ENCODE results near the gene GLRA3.

The GLRA3 gene

DNA sequence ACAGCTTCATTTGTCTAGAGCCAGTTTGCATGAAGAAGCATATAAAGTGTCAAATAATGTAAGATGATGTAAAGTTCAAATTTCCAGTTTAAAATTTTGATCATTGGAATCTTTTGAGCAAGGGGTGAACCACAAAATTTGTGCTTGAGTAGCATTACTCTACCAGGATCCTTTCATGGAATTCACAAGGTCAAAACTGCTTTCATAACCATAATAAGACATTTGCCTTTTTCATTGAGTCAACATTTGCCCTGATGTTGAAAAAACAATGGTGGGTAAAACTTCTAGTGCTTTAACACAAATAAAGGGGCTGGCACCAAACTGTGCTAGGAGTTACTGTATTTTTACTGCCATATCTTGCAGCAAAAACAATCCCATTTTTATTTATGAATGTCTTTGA is 142.2 kb downstream of the GLRA3 start:
- TF ChIP-seq POLR2A (IDR thresholded peaks at IDR 0.05; ENCODE audit: low read length) (no peak), GATA1 (IDR thresholded peaks at IDR 0.05; ENCODE audit: low read depth, low read length) (no peak)

DNA sequence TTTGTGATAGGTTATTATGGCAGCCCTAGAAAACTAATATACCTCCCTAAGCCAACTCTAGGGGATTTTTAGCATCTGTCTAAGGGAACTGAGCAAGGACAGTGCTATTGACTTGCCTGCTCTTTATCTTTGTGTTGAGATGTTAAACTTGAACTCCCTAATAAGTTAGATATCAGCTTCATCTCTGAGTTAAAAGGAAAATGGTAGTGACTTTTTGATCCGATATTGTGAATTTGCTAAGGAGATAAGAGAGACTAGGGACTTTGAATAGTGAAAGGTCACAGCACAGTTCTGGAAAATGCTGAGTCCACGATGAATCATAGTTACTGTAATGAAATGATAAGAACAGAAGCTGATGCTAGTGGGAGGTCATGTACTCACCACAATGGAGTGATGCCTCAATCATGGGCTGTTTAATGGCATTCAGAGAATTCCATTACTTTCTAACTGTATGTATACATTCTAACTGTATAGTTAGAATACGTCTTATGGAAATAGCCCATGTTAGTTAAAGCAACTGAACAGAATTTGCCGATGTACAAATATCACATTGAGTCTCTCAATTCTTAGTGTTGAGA is 147.2 kb downstream of the GLRA3 start:
- peak; percentile 92 to 96 for DNase-seq
- no peak for TF ChIP-seq POLR2A (IDR thresholded peaks at IDR 0.05; ENCODE audit: low read length)
- TF ChIP-seq GATA1 (IDR thresholded peaks at IDR 0.05; ENCODE audit: low read depth, low read length) = peak; percentile 32

More for the DNA sequence above, 142.2 kb downstream of the GLRA3 start:
- DNase-seq = no peak

DNA sequence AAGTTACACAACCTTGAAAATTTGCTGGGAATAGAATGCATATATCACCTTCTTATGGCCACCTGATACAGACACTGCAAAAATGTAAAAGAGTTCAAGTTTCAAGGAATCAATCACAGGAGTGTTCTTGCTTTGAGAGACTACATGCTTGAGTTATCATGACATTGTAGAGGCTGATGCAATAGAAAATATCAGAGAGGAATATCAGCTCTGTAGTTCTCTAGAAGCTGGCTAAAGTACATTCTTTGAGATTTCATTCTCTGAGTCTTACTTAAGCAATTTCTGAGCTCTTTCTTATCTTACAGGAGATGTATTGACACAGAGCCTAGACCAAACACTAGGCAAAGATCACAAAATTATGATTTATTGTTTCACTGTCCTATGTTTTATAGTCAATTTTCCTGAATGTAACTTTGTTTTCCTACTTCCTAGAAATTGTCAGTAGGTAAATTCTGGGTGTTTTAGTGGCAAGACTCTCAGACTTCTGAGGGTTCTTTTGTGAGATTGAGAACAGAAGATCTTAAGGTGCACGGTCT is 154.7 kb downstream of the GLRA3 start:
- TF ChIP-seq GATA1 (IDR thresholded peaks at IDR 0.05; ENCODE audit: low read depth, low read length) (no peak), POLR2A (IDR thresholded peaks at IDR 0.05; ENCODE audit: low read length) (no peak)
- DNase-seq = peak in 1 of 2 experiments; percentile 27

DNA sequence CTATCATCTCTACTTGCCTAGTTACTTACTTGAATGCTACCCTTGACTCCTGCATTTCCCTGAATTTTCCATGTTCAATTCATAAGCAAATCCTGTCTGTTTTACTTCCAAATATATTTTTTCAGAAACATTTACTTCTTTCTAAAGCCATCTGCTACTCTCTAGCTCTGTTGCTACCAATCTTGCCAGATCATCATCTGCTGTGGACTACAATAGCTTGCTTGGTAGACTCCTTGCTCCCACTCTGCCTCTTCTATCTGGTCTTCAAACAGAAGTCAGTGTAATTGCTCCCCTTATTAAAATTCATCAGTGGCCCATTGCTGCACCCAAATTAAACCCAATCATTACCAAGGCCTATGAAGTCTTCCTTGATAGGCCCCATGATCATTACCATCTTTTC is 155.2 kb downstream of the GLRA3 start:
- no peak for TF ChIP-seq GATA1 (IDR thresholded peaks at IDR 0.05; ENCODE audit: low read depth, low read length)
- TF ChIP-seq POLR2A (IDR thresholded peaks at IDR 0.05; ENCODE audit: low read length) = no peak
- no peak for DNase-seq

DNA sequence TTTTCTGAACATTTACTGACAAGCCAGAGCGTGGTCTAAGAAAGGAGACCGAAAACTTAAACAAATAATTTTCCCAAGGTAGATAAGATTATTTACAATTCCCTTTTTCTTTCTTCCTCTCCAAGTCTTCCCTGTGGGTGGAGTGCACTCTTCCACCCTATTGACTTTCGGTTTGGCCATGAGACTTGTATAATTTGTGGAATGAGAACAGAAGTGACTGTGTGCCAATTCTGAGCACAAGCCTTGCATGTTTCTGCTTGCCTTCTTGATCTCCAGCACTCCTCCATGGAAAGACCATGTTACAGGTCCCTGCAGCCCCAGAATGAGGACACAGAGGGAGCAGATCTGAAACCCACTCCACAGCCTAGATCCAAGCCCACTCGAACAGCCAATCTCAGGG is 156.8 kb downstream of the GLRA3 start:
- TF ChIP-seq GATA1 (IDR thresholded peaks at IDR 0.05; ENCODE audit: low read depth, low read length) (no peak), POLR2A (IDR thresholded peaks at IDR 0.05; ENCODE audit: low read length) (no peak)
- DNase-seq = no peak

DNA sequence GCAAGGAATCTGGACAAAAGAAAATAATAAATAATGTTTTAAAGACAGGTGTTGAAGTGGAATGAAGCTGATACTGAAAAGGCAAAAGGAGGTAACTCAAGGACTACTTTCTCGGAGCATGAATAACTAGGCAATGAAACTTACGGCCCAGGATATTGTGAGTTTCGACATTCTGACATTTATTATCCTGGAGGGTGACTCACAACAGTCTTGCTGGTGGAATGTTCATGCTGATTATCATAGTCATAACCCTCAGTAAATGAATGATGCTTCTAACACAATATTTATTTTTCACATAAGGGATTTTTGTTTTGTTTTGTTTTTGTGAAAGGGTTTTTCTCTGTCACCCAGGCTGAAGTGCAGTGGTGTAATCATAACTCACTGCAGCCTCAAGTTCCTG is 159.8 kb downstream of the GLRA3 start:
- TF ChIP-seq GATA1 (IDR thresholded peaks at IDR 0.05; ENCODE audit: low read depth, low read length) (no peak), POLR2A (IDR thresholded peaks at IDR 0.05; ENCODE audit: low read length) (no peak)
- DNase-seq = peak in 1 of 2 experiments; percentile 23

DNA sequence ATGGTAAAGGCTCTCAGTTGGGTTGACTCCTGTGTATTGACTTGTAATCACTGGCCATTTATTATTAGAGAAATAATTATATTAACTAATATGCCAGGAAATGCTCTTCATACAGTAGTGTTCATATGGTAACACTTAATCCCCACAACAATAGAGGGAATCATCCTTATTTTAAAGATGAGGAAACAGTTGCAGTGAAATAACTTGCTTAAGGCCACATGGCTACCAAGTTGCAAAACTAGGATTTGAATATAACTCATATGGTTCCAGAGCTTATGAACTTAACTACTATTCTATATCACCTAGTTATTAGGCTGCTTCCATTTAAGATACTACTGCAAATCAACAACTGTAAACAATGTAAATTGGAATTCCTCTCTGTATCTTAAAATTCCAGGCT is 163.2 kb downstream of the GLRA3 start:
- TF ChIP-seq GATA1 (IDR thresholded peaks at IDR 0.05; ENCODE audit: low read depth, low read length) = no peak
- TF ChIP-seq POLR2A (IDR thresholded peaks at IDR 0.05; ENCODE audit: low read length) = no peak
- DNase-seq = no peak

DNA sequence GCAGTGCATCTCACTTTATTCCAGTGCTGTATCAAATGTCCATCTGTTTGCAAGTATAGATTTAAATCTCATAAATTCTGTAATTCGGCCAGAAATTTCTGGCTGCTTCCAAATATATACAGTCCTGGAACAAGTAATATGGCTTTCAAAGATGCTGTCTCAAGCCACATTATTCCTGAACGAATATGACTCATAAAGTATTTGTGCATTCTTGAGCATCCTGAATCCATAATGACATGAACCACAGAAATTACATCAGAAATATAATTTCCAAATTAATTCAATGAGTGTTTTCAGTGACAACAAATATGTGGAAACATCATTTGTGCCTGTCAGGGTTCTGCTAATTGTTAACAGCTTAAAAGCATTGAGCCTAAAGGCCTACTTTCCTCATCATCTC is 165.8 kb downstream of the GLRA3 start:
- DNase-seq = no peak
- TF ChIP-seq GATA1 (IDR thresholded peaks at IDR 0.05; ENCODE audit: low read depth, low read length) (no peak), POLR2A (IDR thresholded peaks at IDR 0.05; ENCODE audit: low read length) (no peak)

DNA sequence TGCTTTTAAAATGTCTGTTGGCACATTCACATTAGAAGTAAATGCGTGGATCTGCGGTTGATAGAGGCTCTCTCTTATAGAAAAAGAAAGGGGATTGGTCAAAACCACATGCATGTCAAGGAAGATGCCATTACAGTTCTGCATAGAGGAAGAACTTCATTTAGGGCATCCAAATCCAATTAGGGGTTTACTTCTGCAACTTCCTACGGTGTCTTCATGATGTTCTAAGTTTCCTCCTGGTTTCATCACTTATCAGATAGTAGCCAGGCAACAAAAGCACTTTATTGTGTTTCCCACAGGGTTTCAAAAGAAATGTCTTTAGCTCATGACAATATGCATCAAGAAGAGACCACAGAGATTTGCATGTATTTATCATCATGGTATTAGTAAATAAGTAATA is 170.8 kb downstream of the GLRA3 start:
- TF ChIP-seq GATA1 (IDR thresholded peaks at IDR 0.05; ENCODE audit: low read depth, low read length) (no peak), POLR2A (IDR thresholded peaks at IDR 0.05; ENCODE audit: low read length) (no peak)
- DNase-seq = peak; percentile 84 to 86

DNA sequence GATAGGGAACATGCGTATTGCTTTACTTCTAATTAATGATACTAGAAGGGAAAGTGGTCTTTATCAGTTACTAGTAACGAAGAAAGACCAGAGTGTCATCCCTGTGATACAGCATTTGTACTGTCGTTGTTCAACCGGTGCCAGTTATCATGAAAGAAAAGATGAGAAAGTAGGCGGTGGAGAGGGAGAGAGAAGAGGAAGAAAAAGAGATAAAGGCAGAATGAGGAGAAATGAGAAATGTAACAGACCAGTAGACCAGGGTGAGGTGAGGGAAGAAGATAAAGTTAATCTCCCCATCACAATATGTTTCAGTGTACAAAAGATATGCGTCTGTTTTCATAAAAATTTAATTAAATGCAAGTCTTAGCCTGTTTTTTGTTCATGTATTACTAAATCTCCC is 171.6 kb downstream of the GLRA3 start:
- DNase-seq = peak; percentile 87 to 95
- TF ChIP-seq POLR2A (IDR thresholded peaks at IDR 0.05; ENCODE audit: low read length) (peak; percentile 26), GATA1 (IDR thresholded peaks at IDR 0.05; ENCODE audit: low read depth, low read length) (no peak)

DNA sequence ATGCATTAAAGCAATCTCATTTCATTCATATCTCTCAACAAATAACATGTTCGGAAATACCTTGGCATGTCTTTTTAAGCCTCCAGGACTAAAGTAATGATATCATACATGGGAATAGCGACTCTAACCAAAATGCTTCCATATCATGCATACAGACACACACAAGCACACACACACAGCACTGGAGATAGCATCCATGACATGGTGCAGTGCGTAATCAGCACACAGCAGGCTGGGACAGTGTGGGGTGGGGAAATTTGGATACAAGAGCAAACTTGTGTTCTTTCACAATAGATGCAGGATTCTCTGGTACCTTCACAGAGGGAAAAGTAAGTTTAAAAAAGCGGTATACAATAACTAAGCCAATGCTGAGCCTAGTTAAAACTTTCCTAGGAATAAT is 174.4 kb downstream of the GLRA3 start:
- peak; percentile 79 for TF ChIP-seq GATA1 (IDR thresholded peaks at IDR 0.05; ENCODE audit: low read depth, low read length)
- peak; percentile 26 for TF ChIP-seq POLR2A (IDR thresholded peaks at IDR 0.05; ENCODE audit: low read length)
- peak; percentile 95 to 99 for DNase-seq

DNA sequence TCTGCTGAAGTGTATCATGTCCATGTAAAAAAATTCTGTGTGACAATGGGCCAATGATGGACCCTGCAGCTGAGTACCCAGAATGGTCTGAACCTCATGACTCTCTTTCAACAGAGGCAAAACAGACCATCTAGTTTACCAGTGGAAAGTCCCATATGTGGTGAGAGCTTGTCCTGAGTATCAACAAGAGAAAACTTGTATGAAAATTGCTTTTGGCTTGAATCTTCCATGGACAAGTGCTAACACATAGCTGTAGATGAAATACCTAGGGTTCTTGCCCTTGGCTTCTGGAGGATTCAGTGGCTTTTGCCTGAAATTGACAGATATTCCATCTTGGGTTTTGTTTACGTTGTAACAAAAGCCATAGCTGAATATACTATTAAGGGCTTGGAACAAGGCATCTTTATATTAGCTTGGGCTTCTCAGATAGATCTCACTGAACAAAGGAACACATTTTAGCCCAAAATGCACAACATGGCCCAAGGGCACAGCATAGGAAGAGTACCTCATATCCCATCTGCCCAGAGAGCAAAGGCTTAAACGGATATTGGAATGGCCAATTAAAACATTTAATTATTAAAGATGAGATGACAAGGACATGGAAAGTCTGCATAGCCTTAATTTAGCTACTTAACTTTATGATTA is 178.2 kb downstream of the GLRA3 start:
- no peak for DNase-seq
- no peak for TF ChIP-seq POLR2A (IDR thresholded peaks at IDR 0.05; ENCODE audit: low read length)
- no peak for TF ChIP-seq GATA1 (IDR thresholded peaks at IDR 0.05; ENCODE audit: low read depth, low read length)

DNA sequence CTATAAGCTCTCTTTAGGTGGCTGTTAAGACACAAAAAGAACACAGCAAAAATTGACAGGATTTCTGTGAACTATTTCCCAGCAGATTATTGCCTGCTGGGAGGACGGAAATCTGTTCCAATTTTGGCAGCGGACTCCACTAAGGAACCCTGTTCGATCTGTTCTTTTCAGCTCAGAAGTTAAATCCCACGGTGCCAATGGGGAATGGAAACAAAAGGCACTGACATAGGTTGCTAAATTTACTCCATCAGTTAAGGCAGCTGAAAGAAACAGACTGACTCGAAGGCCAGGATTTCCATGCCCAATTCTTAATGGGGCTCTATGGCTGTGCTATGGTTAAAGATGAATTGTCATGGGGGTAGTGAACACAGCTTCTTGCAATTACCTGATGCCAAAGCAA is 180.2 kb downstream of the GLRA3 start:
- no peak for TF ChIP-seq GATA1 (IDR thresholded peaks at IDR 0.05; ENCODE audit: low read depth, low read length)
- no peak for TF ChIP-seq POLR2A (IDR thresholded peaks at IDR 0.05; ENCODE audit: low read length)
- no peak for DNase-seq

DNA sequence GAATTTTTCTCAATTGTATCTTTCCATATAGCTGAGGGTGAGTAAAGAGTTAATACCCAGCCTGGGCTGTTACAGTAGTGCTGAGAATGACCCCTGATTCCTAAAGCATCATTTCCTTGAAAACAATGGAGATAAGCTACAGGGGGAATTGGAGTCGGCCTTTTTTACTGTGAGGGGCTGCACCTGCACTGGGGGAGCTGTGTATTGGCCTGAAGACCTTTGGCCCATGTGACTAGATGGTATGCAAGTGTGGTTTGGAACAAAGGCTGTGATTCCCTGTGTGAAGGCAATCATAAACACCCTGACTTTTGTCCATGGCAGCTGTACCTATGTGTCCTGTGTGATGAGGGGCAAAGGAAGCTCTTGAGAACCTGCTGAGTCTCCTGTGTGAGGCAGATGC is 182.7 kb downstream of the GLRA3 start:
- TF ChIP-seq POLR2A (IDR thresholded peaks at IDR 0.05; ENCODE audit: low read length) (no peak), GATA1 (IDR thresholded peaks at IDR 0.05; ENCODE audit: low read depth, low read length) (no peak)
- DNase-seq = no peak

DNA sequence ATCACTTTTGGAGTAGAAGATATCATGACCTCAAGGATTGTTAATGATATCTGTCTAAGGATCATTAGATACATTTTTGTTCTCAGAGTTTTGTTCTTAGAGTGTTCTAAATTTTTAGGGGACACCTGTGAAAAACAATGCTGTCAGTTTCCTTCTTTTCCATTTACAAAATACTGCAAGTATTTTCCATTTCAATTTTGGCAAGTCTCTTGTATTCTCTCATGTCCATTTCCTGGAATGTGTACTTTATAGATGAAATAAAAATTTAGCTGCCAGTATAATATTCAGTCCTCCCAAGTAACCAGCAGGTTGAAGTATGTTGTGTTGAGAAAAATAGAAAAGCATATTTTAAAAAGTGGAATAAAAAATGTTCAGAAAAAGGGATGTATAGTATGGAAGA is 188.9 kb downstream of the GLRA3 start:
- TF ChIP-seq POLR2A (IDR thresholded peaks at IDR 0.05; ENCODE audit: low read length) = no peak
- TF ChIP-seq GATA1 (IDR thresholded peaks at IDR 0.05; ENCODE audit: low read depth, low read length) = no peak
- DNase-seq = no peak

Data from erythroblast (primary cell).